ENCODE measurements around the gene CYP1B1.

DNA sequence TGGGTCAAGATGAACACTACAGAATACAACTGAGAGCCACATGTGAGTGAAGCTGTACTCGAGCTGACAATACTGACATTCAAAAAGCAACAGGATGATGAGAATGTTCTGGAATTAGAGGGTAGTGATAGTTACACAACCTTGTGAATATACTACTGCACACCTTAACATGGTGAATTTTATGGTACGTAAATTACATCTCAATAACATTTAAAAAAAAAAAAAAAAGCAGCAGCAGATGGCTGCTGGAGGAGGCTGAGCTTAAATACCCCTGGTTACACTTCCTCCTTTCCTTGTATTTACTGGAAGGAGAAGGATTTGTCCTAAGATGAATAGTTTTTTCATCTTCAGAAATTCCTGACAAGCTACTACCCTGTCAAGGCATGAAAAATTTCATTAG, 45.5 kb upstream of the CYP1B1 start:
- TF ChIP-seq, protein P1, sequence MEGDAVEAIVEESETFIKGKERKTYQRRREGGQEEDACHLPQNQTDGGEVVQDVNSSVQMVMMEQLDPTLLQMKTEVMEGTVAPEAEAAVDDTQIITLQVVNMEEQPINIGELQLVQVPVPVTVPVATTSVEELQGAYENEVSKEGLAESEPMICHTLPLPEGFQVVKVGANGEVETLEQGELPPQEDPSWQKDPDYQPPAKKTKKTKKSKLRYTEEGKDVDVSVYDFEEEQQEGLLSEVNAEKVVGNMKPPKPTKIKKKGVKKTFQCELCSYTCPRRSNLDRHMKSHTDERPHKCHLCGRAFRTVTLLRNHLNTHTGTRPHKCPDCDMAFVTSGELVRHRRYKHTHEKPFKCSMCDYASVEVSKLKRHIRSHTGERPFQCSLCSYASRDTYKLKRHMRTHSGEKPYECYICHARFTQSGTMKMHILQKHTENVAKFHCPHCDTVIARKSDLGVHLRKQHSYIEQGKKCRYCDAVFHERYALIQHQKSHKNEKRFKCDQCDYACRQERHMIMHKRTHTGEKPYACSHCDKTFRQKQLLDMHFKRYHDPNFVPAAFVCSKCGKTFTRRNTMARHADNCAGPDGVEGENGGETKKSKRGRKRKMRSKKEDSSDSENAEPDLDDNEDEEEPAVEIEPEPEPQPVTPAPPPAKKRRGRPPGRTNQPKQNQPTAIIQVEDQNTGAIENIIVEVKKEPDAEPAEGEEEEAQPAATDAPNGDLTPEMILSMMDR (IDR thresholded peaks at IDR 0.05) = no peak
- TF ChIP-seq POLR2A (IDR thresholded peaks at IDR 0.05) = no peak

All from esophagus squamous epithelium (tissue), 4 donors.